HFF-Myc (cell line): ENCODE measurements around the gene ZSCAN9.

Source experiments
- DNase-seq: peaks from one replicate; pipeline ENCODE4 v3.0.0-alpha.2; 2011; ENCODE audit warnings: low read depth; ENCODE audit errors: extremely low read depth
- H3K4me3 ChIP-seq: replicated peaks from 2 replicates; pipeline ENCODE4 v1.5.1; 2011; ENCODE audit warnings: low read depth, mild to moderate bottlenecking, control low read depth, low read length
- CTCF ChIP-seq: IDR thresholded peaks from 2 replicates; pipeline ENCODE4 v1.5.1; 2012; ENCODE audit warnings: mild to moderate bottlenecking, low read depth, low read length, control low read depth; ENCODE audit errors: missing control alignments

Gene ZSCAN9

GRCh38 chr6:28205879-28206278 lies 19.2 kb upstream of the ZSCAN9 start:
- DNase-seq, result no peak
- TF ChIP-seq CTCF, result no peak
- H3K4me3 ChIP-seq, result no peak overlapping the region

GRCh38 chr6:28206527-28206926 lies 18.5 kb upstream of the ZSCAN9 start:
- H3K4me3 ChIP-seq, result no peak overlapping the region
- TF ChIP-seq CTCF, result no peak
- no peak for DNase-seq

GRCh38 chr6:28206928-28207509 lies 18.1 kb upstream of the ZSCAN9 start:
- H3K4me3 ChIP-seq, result peak overlapping the region; percentile 40
- TF ChIP-seq CTCF, result no peak
- DNase-seq, result no peak

GRCh38 chr6:28207510-28208110 lies 17.5 kb upstream of the ZSCAN9 start:
- no peak for DNase-seq
- peak overlapping the region; percentile 40 for H3K4me3 ChIP-seq
- no peak for TF ChIP-seq CTCF

GRCh38 chr6:28208111-28208659 lies 16.9 kb upstream of the ZSCAN9 start:
- no peak for DNase-seq
- peak overlapping the region; percentile 40 for H3K4me3 ChIP-seq
- TF ChIP-seq CTCF, result no peak

- TF ChIP-seq CTCF, result no peak
- no peak for DNase-seq
- no peak overlapping the region for H3K4me3 ChIP-seq
These were observed 15.1 kb upstream of the ZSCAN9 start for GRCh38 chr6:28209753-28210535.
